Neutrophil (primary cell): ENCODE measurements around the gene REST.
A peak's percentile ranks its signal among the peaks of the same experiment; 100 is the strongest.

Experiments
- H3K27ac ChIP-seq: fragments of 200-600 bp; sonication (generic); 2 replicates; pipeline ENCODE4 v1.5.1; 2016; ENCODE audit warnings: mild to moderate bottlenecking, moderate library complexity
- H3K27me3 ChIP-seq: fragments of 200-600 bp; sonication (generic); 2 replicates; pipeline ENCODE4 v1.6.0; 2016; ENCODE audit warnings: mild to moderate bottlenecking
- H3K36me3 ChIP-seq: fragments of 200-600 bp; sonication (generic); 2 replicates; pipeline ENCODE4 v1.5.1; 2017
- H3K4me1 ChIP-seq, 2 experiments: fragments of 200-600 bp in 1 of 2; sonication (generic) in 1 of 2; 1 replicate in 1 of 2; 2 replicates in 1 of 2; pipeline versions ENCODE4 v1.5.1 to v1.6.1; 2013 to 2016; ENCODE audit warnings: low read depth in 1 of 2, low read length in 1 of 2, mild to moderate bottlenecking in 1 of 2, moderate library complexity in 1 of 2; ENCODE audit not compliant: control insufficient read depth in 1 of 2, insufficient read depth in 1 of 2
- H3K4me3 ChIP-seq, 2 experiments: fragments of 200-600 bp in 1 of 2; sonication (generic) in 1 of 2; 1 replicate in 1 of 2; 2 replicates in 1 of 2; pipeline ENCODE4 v1.5.1; 2013 to 2016; ENCODE audit warnings: low read depth in 1 of 2, low read length in 1 of 2, mild to moderate bottlenecking in 1 of 2, moderate library complexity in 1 of 2
- H3K9me3 ChIP-seq: fragments of 200-600 bp; sonication (generic); 2 replicates; pipeline ENCODE4 v1.5.1; 2016
- CTCF ChIP-seq: fragments of 200-600 bp; sonication (generic); IDR thresholded peaks from 2 replicates; pipeline ENCODE4 v1.5.1; 2016; ENCODE audit warnings: antibody characterized with exemption

REST gene

GRCh38 chr4:56976283-56976836 lies 68.7 kb downstream of the REST start:
- Histone ChIP-seq H3K27ac (peak overlapping the region; percentile 91), H3K27me3 (no peaks in the 10 kb centered on the region), H3K9me3 (no peaks in the 10 kb centered on the region), H3K4me3 (peak overlapping the region; percentile 92 to 99), H3K4me1 (peaks cover 30 to 36% of the 10 kb centered on the region in 2 experiments), H3K36me3 (peaks cover 24% of the 10 kb centered on the region)
- no peak for TF ChIP-seq CTCF

- H3K36me3 ChIP-seq: peaks cover 19% of the 10 kb centered on the region
- no peaks in the 10 kb centered on the region for H3K27me3 ChIP-seq
- no peaks in the 10 kb centered on the region for H3K9me3 ChIP-seq
- peak overlapping the region; percentile 92 to 99 for H3K4me3 ChIP-seq
- peak overlapping the region; percentile 91 for H3K27ac ChIP-seq
- no peak for TF ChIP-seq CTCF
- peaks cover 30 to 36% of the 10 kb centered on the region in 2 experiments for H3K4me1 ChIP-seq
These were observed 69.2 kb downstream of the REST start for GRCh38 chr4:56976837-56977320.

- peak within 1 kb of the TSS; percentile 92 to 99 for H3K4me3 ChIP-seq
These were observed 69.8 kb downstream of the REST start, which contains the start of gene NOA1 for GRCh38 chr4:56977321-56978012. Gene NOA1 (minus strand): TSS chr4:56977606. CDS start chr4:56977585, 21 bp downstream.

GRCh38 chr4:56978750-56979303 lies 71.1 kb downstream of the REST start, which contains the start of gene POLR2B:
Gene POLR2B (plus strand): TSS chr4:56978896. CDS start chr4:56978986, 90 bp downstream.
- peaks cover 30 to 36% of the 10 kb centered on the region in 2 experiments for H3K4me1 ChIP-seq
- H3K27ac ChIP-seq: peak within 1 kb of the TSS; percentile 91
- TF ChIP-seq CTCF: no peak

More at GRCh38 chr4:56977321-56978012, 69.8 kb downstream of the REST start, which contains the start of gene NOA1:
- H3K36me3 ChIP-seq: peaks cover 13% of the 10 kb centered on the region
- TF ChIP-seq CTCF: peak; percentile 14
- no peaks in the 10 kb centered on the region for H3K9me3 ChIP-seq
- peak within 1 kb of the TSS; percentile 91 for H3K27ac ChIP-seq
- H3K27me3 ChIP-seq: no peaks in the 10 kb centered on the region
- H3K4me1 ChIP-seq: peaks cover 30 to 36% of the 10 kb centered on the region in 2 experiments

GRCh38 chr4:56979421-56980072 lies 71.8 kb downstream of the REST start:
- H3K27ac ChIP-seq: peak overlapping the region; percentile 91
- no peaks in the 10 kb centered on the region for H3K36me3 ChIP-seq
- H3K27me3 ChIP-seq: no peaks in the 10 kb centered on the region
- no peaks in the 10 kb centered on the region for H3K9me3 ChIP-seq
- peaks cover 30 to 36% of the 10 kb centered on the region in 2 experiments for H3K4me1 ChIP-seq
- TF ChIP-seq CTCF: no peak
- H3K4me3 ChIP-seq: peak overlapping the region; percentile 92 to 99

More at GRCh38 chr4:56978750-56979303, 71.1 kb downstream of the REST start, which contains the start of gene POLR2B:
- no peaks in the 10 kb centered on the region for H3K36me3 ChIP-seq
- H3K9me3 ChIP-seq: no peaks in the 10 kb centered on the region
- no peaks in the 10 kb centered on the region for H3K27me3 ChIP-seq
- peak within 1 kb of the TSS; percentile 92 to 99 for H3K4me3 ChIP-seq
